Peyer's patch (tissue), 4 donors: ENCODE data around the gene RNASEL.

Source experiments
- CTCF ChIP-seq, 6 experiments: fragments of 450-650 bp in 4 of 6; fragments of 200-600 bp in 2 of 6; sonication (generic) in 1 of 6; IDR thresholded peaks; one replicate each; pipeline ENCODE4 v1.5.1; 2017 to 2019; ENCODE audit warnings: antibody characterized with exemption in 6 of 6, mild to moderate bottlenecking in 3 of 6, moderate library complexity in 1 of 6
- POLR2A ChIP-seq, 2 donors: fragments of 450-650 bp; IDR thresholded peaks; one replicate each; pipeline ENCODE4 v1.5.1; 2017; ENCODE audit warnings: antibody characterized with exemption in 2 of 2, mild to moderate bottlenecking in 2 of 2, moderate library complexity in 2 of 2

GRCh38 chr1:182549346-182549745 is 39.7 kb downstream of the RNASEL start:
- TF ChIP-seq CTCF (IDR thresholded peaks at IDR 0.05) (no peak), POLR2A (IDR thresholded peaks at IDR 0.05) (no peak)
